Neural cell (in vitro differentiated cells): Measurements from ENCODE around the gene ITGA2B. TPM values are rescaled to one million over a fixed set of nuclear protein-coding genes. Genes with fewer than 3 reads are reported as not detected.

ENCODE experiments used
- H2AFZ ChIP-seq: fragments of 200-600, 300-800 bp; sonication (generic), shearing (Covaris generic); 2 replicates; pipeline ENCODE4 v1.6.0; 2014; ENCODE audit warnings: low read depth, mild to moderate bottlenecking, antibody characterized with exemption, low read length, moderate library complexity
- H3F3A ChIP-seq: fragments of 200-600 bp; shearing (Covaris generic); 2 replicates; pipeline ENCODE4 v1.6.1; 2016; ENCODE audit warnings: mild to moderate bottlenecking, moderate library complexity, mixed read lengths, antibody characterized with exemption, low read length; ENCODE audit not compliant: insufficient read depth, poor library complexity, severe bottlenecking
- H3K27ac ChIP-seq: fragments of 200-600, 300-800 bp; sonication (generic), shearing (Covaris generic); 2 replicates; pipeline ENCODE4 v1.5.1; 2014; ENCODE audit warnings: mild to moderate bottlenecking, low read length, moderate library complexity
- H3K27me3 ChIP-seq: fragments of 300-800, 200-600 bp; sonication (generic), shearing (Covaris generic); 2 replicates; pipeline ENCODE4 v1.6.0; 2014; ENCODE audit warnings: mild to moderate bottlenecking, low read depth, low read length, moderate library complexity; ENCODE audit not compliant: insufficient read depth
- H3K36me3 ChIP-seq: fragments of 300-800, 200-600 bp; sonication (generic), shearing (Covaris generic); 2 replicates; pipeline ENCODE4 v1.5.1; 2014; ENCODE audit warnings: mild to moderate bottlenecking, antibody characterized with exemption, low read length, moderate library complexity; ENCODE audit not compliant: insufficient read depth
- H3K4me2 ChIP-seq: fragments of 300-800, 200-600 bp; sonication (generic), shearing (Covaris generic); 2 replicates; pipeline ENCODE4 v1.6.0; 2014; ENCODE audit warnings: mild to moderate bottlenecking, low read length
- H3K4me3 ChIP-seq: fragments of 300-800, 200-600 bp; sonication (generic), shearing (Covaris generic); 2 replicates; pipeline ENCODE4 v1.5.1; 2014; ENCODE audit warnings: mild to moderate bottlenecking, low read length, moderate library complexity
- H3K79me2 ChIP-seq: fragments of 200-600 bp; shearing (Covaris generic); replicated peaks from 2 replicates; pipeline ENCODE4 v1.6.0; 2014; ENCODE audit warnings: mild to moderate bottlenecking, low read length, moderate library complexity; ENCODE audit not compliant: insufficient read depth
- H3K9ac ChIP-seq: fragments of 300-800, 200-600 bp; sonication (generic), shearing (Covaris generic); 2 replicates; pipeline ENCODE4 v1.6.1; 2016; ENCODE audit warnings: mild to moderate bottlenecking, low read length, mixed read lengths
- H3K9me2 ChIP-seq: fragments of 200-600 bp; shearing (Covaris generic); 2 replicates; pipeline ENCODE4 v1.6.1; 2016; ENCODE audit warnings: mild to moderate bottlenecking, low read length, mixed read lengths; ENCODE audit not compliant: insufficient read depth
- H3K9me3 ChIP-seq: fragments of 200-600, 300-800 bp; sonication (generic), shearing (Covaris generic); 2 replicates; pipeline ENCODE4 v1.6.1; 2016; ENCODE audit warnings: mild to moderate bottlenecking, mixed run types, low read length, moderate library complexity, mixed read lengths
- H4K20me1 ChIP-seq: fragments of 200-600 bp; shearing (Covaris generic); 2 replicates; pipeline ENCODE4 v1.6.1; 2016; ENCODE audit warnings: mild to moderate bottlenecking, mixed run types; ENCODE audit not compliant: insufficient read depth
- EP300 ChIP-seq: fragments of 450-650 bp; conservative IDR thresholded peaks from 2 replicates; pipeline ENCODE4 v1.6.1; 2014; ENCODE audit warnings: antibody characterized with exemption, mild to moderate bottlenecking, moderate library complexity; ENCODE audit not compliant: poor library complexity, severe bottlenecking
- EZH2 ChIP-seq: fragments of 200-600, 300-800 bp; shearing (Covaris generic), sonication (generic); IDR thresholded peaks from 2 replicates; pipeline ENCODE4 v1.6.1; 2014; ENCODE audit warnings: antibody characterized with exemption, low read length, borderline replicate concordance, mild to moderate bottlenecking; ENCODE audit not compliant: insufficient read depth, poor library complexity, severe bottlenecking
- MXI1 ChIP-seq: fragments of 450-650 bp; conservative IDR thresholded peaks from 2 replicates; pipeline ENCODE4 v1.6.1; 2014; ENCODE audit warnings: antibody characterized with exemption, mild to moderate bottlenecking; ENCODE audit not compliant: poor library complexity, severe bottlenecking
- POLR2AphosphoS5 ChIP-seq: IDR thresholded peaks from 2 replicates; pipeline ENCODE4 v1.6.1; 2012
- RAD21 ChIP-seq: fragments of 450-650 bp; conservative IDR thresholded peaks from 2 replicates; pipeline ENCODE4 v1.6.1; 2014; ENCODE audit warnings: antibody characterized with exemption, mild to moderate bottlenecking, moderate library complexity
- SMC3 ChIP-seq: fragments of 450-650 bp; conservative IDR thresholded peaks from 2 replicates; pipeline ENCODE4 v1.6.1; 2014; ENCODE audit warnings: antibody characterized with exemption, mild to moderate bottlenecking, moderate library complexity; ENCODE audit not compliant: poor library complexity
- TAF1 ChIP-seq: IDR thresholded peaks from 2 replicates; pipeline ENCODE4 v1.6.1; 2012; ENCODE audit warnings: low read depth
- polyA plus RNA-seq: library from polyadenylated mRNA; depleted of rRNA; stranded (reverse); fragments of >200 nt; gene quantifications from 2 replicates; pipeline ENCODE4 v1.2.3, GENCODE V29; 2014
- TF ChIP-seq, protein P1 (sequence below): fragments of 450-650 bp; IDR thresholded peaks from 2 replicates; pipeline ENCODE4 v1.5.1; 2014; ENCODE audit warnings: antibody characterized with exemption, mild to moderate bottlenecking, moderate library complexity; ENCODE audit not compliant: poor library complexity, severe bottlenecking
- TF ChIP-seq, protein P2 (sequence below): IDR thresholded peaks from 2 replicates; pipeline ENCODE4 v1.6.1; 2012; ENCODE audit warnings: borderline replicate concordance

The ITGA2B gene
- polyA plus RNA-seq, 1 donor from 2014 or later, result 3.1 TPM

DNA sequence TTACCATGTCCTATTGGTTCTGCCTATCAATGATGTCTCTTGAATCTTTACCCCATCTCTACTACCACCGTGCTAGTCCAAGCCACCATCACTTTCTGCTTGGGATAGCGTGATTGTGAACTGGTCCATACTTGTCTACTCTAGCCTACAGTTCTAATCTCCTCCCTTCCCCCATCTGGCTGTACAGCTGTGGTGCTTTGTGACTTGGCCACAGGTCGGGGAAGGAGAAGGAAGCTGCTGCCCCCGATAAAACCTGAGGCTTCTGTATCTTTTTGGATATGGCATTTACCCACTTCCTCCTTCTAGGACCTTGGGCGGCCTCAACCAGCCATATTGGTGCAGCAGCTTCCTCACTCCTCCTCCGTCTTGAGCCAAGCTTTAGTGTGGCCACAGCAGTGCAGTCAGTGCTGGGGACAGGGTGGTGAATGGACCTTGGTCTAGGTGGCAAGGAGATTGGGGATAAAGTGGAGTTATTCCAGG, 314 bp upstream of the ITGA2B start:
- TF ChIP-seq POLR2AphosphoS5, result no peak
- TF ChIP-seq SMC3, result no peak
- no peak for TF ChIP-seq RAD21
- no peak for TF ChIP-seq MXI1
- TF ChIP-seq EP300, result no peak
- peaks cover 13% of the 10 kb centered on the region for H3K27me3 ChIP-seq
- H2AFZ ChIP-seq, result no peak overlapping the region
- no peaks in the 10 kb centered on the region for H3K9me3 ChIP-seq
- no peak overlapping the region for H3K4me3 ChIP-seq
- H3K27ac ChIP-seq, result no peak overlapping the region
- no peaks in the 10 kb centered on the region for H3F3A ChIP-seq
- no peaks in the 10 kb centered on the region for H3K36me3 ChIP-seq
- H3K4me2 ChIP-seq, result no peak overlapping the region
- H3K79me2 ChIP-seq, result no peaks in the 10 kb centered on the region
- no peak overlapping the region for H3K9ac ChIP-seq
- H4K20me1 ChIP-seq, result no peaks in the 10 kb centered on the region
- no peaks in the 10 kb centered on the region for H3K9me2 ChIP-seq

DNA sequence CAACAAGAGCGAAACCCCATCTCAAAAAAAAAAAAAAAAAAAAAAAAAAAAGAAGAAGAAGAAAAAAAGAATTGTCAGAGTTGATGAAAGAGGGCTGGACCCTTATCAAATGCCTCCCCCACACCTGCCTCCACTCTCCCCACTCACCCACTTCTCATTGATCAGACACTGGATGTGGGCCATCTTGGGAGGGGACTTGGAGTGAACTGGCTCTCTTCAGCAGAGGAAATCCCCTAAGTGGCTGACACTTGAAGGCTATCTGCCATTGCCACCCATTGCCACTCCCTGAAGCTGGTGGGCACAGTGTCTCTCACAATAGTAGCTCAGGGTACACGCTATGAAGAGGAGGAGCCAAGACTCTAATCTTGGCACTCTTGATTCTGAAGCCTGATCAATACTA, 1.6 kb downstream of the ITGA2B start:
- Histone ChIP-seq H3K79me2 (no peaks in the 10 kb centered on the region), H3K9ac (no peak overlapping the region), H3K27me3 (peaks cover 15% of the 10 kb centered on the region), H3K4me3 (no peak overlapping the region), H3K36me3 (no peaks in the 10 kb centered on the region), H4K20me1 (no peaks in the 10 kb centered on the region), H3K27ac (no peak overlapping the region), H3K9me3 (no peaks in the 10 kb centered on the region), H3K9me2 (no peaks in the 10 kb centered on the region), H3F3A (no peaks in the 10 kb centered on the region), H2AFZ (no peak overlapping the region), H3K4me2 (no peak overlapping the region)
- no peak for TF ChIP-seq EP300
- no peak for TF ChIP-seq MXI1

DNA sequence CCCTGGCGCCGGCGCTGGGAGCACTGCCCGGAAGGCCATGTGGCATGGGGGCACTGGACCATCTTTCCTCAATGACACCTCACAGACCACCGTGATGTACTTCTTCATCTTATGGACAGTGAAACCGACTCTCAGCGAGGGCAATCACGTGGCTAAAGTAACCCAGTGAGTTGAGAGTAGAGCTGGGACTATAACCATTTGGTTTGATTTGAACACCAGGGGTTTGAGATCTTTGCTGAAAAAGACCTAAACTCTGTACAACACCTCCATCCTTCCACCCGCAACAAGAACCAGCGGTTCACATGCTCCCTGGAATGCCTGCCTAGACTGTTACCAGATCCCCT, 3.3 kb downstream of the ITGA2B start:
- no peaks in the 10 kb centered on the region for H3K36me3 ChIP-seq
- H2AFZ ChIP-seq, result no peak overlapping the region
- H3K4me3 ChIP-seq, result peak overlapping the region; percentile 67
- no peaks in the 10 kb centered on the region for H3K9me3 ChIP-seq
- H3K9ac ChIP-seq, result no peak overlapping the region
- H3K27me3 ChIP-seq, result peaks cover 15% of the 10 kb centered on the region
- no peaks in the 10 kb centered on the region for H4K20me1 ChIP-seq
- no peaks in the 10 kb centered on the region for H3K79me2 ChIP-seq
- no peak overlapping the region for H3K4me2 ChIP-seq
- no peaks in the 10 kb centered on the region for H3K9me2 ChIP-seq
- no peak overlapping the region for H3K27ac ChIP-seq
- TF ChIP-seq, protein P1, sequence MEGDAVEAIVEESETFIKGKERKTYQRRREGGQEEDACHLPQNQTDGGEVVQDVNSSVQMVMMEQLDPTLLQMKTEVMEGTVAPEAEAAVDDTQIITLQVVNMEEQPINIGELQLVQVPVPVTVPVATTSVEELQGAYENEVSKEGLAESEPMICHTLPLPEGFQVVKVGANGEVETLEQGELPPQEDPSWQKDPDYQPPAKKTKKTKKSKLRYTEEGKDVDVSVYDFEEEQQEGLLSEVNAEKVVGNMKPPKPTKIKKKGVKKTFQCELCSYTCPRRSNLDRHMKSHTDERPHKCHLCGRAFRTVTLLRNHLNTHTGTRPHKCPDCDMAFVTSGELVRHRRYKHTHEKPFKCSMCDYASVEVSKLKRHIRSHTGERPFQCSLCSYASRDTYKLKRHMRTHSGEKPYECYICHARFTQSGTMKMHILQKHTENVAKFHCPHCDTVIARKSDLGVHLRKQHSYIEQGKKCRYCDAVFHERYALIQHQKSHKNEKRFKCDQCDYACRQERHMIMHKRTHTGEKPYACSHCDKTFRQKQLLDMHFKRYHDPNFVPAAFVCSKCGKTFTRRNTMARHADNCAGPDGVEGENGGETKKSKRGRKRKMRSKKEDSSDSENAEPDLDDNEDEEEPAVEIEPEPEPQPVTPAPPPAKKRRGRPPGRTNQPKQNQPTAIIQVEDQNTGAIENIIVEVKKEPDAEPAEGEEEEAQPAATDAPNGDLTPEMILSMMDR, result no peak
- TF ChIP-seq EZH2, result no peak
- TF ChIP-seq EP300, result no peak
- no peak for TF ChIP-seq SMC3
- no peak for TF ChIP-seq TAF1
- no peak for TF ChIP-seq POLR2AphosphoS5
- TF ChIP-seq, protein P2, sequence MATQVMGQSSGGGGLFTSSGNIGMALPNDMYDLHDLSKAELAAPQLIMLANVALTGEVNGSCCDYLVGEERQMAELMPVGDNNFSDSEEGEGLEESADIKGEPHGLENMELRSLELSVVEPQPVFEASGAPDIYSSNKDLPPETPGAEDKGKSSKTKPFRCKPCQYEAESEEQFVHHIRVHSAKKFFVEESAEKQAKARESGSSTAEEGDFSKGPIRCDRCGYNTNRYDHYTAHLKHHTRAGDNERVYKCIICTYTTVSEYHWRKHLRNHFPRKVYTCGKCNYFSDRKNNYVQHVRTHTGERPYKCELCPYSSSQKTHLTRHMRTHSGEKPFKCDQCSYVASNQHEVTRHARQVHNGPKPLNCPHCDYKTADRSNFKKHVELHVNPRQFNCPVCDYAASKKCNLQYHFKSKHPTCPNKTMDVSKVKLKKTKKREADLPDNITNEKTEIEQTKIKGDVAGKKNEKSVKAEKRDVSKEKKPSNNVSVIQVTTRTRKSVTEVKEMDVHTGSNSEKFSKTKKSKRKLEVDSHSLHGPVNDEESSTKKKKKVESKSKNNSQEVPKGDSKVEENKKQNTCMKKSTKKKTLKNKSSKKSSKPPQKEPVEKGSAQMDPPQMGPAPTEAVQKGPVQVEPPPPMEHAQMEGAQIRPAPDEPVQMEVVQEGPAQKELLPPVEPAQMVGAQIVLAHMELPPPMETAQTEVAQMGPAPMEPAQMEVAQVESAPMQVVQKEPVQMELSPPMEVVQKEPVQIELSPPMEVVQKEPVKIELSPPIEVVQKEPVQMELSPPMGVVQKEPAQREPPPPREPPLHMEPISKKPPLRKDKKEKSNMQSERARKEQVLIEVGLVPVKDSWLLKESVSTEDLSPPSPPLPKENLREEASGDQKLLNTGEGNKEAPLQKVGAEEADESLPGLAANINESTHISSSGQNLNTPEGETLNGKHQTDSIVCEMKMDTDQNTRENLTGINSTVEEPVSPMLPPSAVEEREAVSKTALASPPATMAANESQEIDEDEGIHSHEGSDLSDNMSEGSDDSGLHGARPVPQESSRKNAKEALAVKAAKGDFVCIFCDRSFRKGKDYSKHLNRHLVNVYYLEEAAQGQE, result no peak
- TF ChIP-seq RAD21, result no peak
- no peak for TF ChIP-seq MXI1
- no peaks in the 10 kb centered on the region for H3F3A ChIP-seq
